Thoracic aorta (tissue), 2 donors: ENCODE results near the gene ZNF346. TPM values are rescaled to one million over a fixed set of nuclear protein-coding genes. Genes with fewer than 3 reads are reported as not detected.

ENCODE experiments used
- ATAC-seq: fragments of 150-250 bp; one replicate; pipeline ENCODE4 v1.8.0; 2017; ENCODE audit warnings: low read depth; ENCODE audit not compliant: insufficient number of reproducible peaks, low FRiP score
- DNase-seq: peaks from one replicate; pipeline ENCODE4 v3.0.0-alpha.2; 2020; ENCODE audit warnings: low spot score
- H3K27ac ChIP-seq, 2 donors: fragments of 200-600 bp; sonication (generic); 1 replicate in 1 of 2; 2 replicates in 1 of 2; pipeline ENCODE4 v1.5.1; 2016; ENCODE audit warnings: mild to moderate bottlenecking in 2 of 2, moderate library complexity in 2 of 2
- H3K27me3 ChIP-seq: fragments of 200-600 bp; sonication (generic); replicated peaks from 2 replicates; pipeline ENCODE4 v1.6.0; 2016; ENCODE audit warnings: mild to moderate bottlenecking; ENCODE audit not compliant: insufficient read depth
- H3K36me3 ChIP-seq: fragments of 200-600 bp; sonication (generic); one replicate; pipeline ENCODE4 v1.5.1; 2016
- H3K4me1 ChIP-seq, 2 donors: fragments of 200-600 bp; sonication (generic); 1 replicate in 1 of 2; 2 replicates in 1 of 2; pipeline versions ENCODE4 v1.5.1 to v1.6.0; 2016; ENCODE audit warnings: low read depth in 2 of 2, mild to moderate bottlenecking in 1 of 2; ENCODE audit not compliant: control insufficient read depth in 1 of 2
- H3K4me3 ChIP-seq: fragments of 200-600 bp; sonication (generic); 2 replicates; pipeline ENCODE4 v1.5.1; 2016; ENCODE audit warnings: mild to moderate bottlenecking
- H3K9me3 ChIP-seq: fragments of 200-600 bp; sonication (generic); 2 replicates; pipeline ENCODE4 v1.5.1; 2016
- CTCF ChIP-seq: fragments of 200-600 bp; sonication (generic); IDR thresholded peaks from one replicate; pipeline ENCODE4 v1.5.1; 2019; ENCODE audit warnings: antibody characterized with exemption
- total RNA-seq, 2 donors: library from RNA; depleted of rRNA; stranded (reverse); fragments of >200 nt; gene quantifications; one replicate each; pipeline versions ENCODE4 v1.1.0 to v1.2.3, GENCODE V29; 2016

The ZNF346 gene
- total RNA-seq, 2 donors from 2014 or later = 22.9 to 25.1 TPM

- no peak overlapping the region for H3K27ac ChIP-seq
- H3K27me3 ChIP-seq = no peaks in the 10 kb centered on the region
- no peaks in the 10 kb centered on the region for H3K36me3 ChIP-seq
- TF ChIP-seq CTCF = no peak
- no peak for DNase-seq
- H3K4me3 ChIP-seq = no peak overlapping the region
- H3K4me1 ChIP-seq = no peaks in the 10 kb centered on the region
- ATAC-seq = no peak
- no peaks in the 10 kb centered on the region for H3K9me3 ChIP-seq
Observed at GRCh38 chr5:177109810-177110209, 87.3 kb downstream of the ZNF346 start.

GRCh38 chr5:177111720-177112394 is 89.4 kb downstream of the ZNF346 start:
- TF ChIP-seq CTCF = peak; percentile 93
- Histone ChIP-seq H3K9me3 (no peaks in the 10 kb centered on the region), H3K4me1 (peaks cover 6 to 7% of the 10 kb centered on the region in 2 donors), H3K27me3 (no peaks in the 10 kb centered on the region), H3K27ac (no peak overlapping the region), H3K36me3 (no peaks in the 10 kb centered on the region), H3K4me3 (no peak overlapping the region)
- ATAC-seq (no peak), DNase-seq (no peak)

- H3K36me3 ChIP-seq = no peaks in the 10 kb centered on the region
- TF ChIP-seq CTCF = no peak
- H3K27ac ChIP-seq = no peak overlapping the region
- H3K9me3 ChIP-seq = no peaks in the 10 kb centered on the region
- DNase-seq (no peak), ATAC-seq (no peak)
- H3K27me3 ChIP-seq = no peaks in the 10 kb centered on the region
- no peak overlapping the region for H3K4me3 ChIP-seq
- H3K4me1 ChIP-seq = peaks cover 6 to 12% of the 10 kb centered on the region in 2 donors
Observed at GRCh38 chr5:177112589-177113220, 90.2 kb downstream of the ZNF346 start.

GRCh38 chr5:177113566-177114424 is 91.3 kb downstream of the ZNF346 start:
- DNase-seq (no peak), ATAC-seq (no peak)
- Histone ChIP-seq H3K9me3 (no peaks in the 10 kb centered on the region), H3K27me3 (no peaks in the 10 kb centered on the region), H3K4me3 (no peak overlapping the region), H3K4me1 (peaks cover 6 to 12% of the 10 kb centered on the region in 2 donors), H3K27ac (no peak overlapping the region), H3K36me3 (no peaks in the 10 kb centered on the region)
- peak; percentile 98 for TF ChIP-seq CTCF
